Neural crest cell (in vitro differentiated cells): ENCODE measurements around the gene CMTM1. TPM values are rescaled to one million over a fixed set of nuclear protein-coding genes. Genes with fewer than 3 reads are reported as not detected.

Experiments used
- DNase-seq: peaks from one replicate; pipeline ENCODE4 v3.0.0; 2021; ENCODE audit warnings: low read depth, mixed read lengths, low spot score
- H3K27ac Mint-ChIP-seq: one replicate; pipeline ENCODE4 v1.8.0; 2021; ENCODE audit warnings: mild to moderate bottlenecking, mixed read lengths; ENCODE audit not compliant: unreplicated experiment
- H3K27me3 Mint-ChIP-seq: 2 replicates; pipeline ENCODE4 v1.8.0; 2021; ENCODE audit warnings: low read depth, mild to moderate bottlenecking, mixed read lengths
- H3K36me3 Mint-ChIP-seq: 2 replicates; pipeline ENCODE4 v1.8.0; 2021; ENCODE audit warnings: low read depth, mild to moderate bottlenecking, mixed read lengths
- H3K4me1 Mint-ChIP-seq: 2 replicates; pipeline ENCODE4 v1.8.0; 2021; ENCODE audit warnings: mixed read lengths
- H3K4me3 Mint-ChIP-seq: one replicate; pipeline ENCODE4 v1.8.0; 2021; ENCODE audit warnings: mild to moderate bottlenecking, mixed read lengths
- H3K9me3 Mint-ChIP-seq: 2 replicates; pipeline ENCODE4 v1.8.0; 2021; ENCODE audit warnings: mixed read lengths
- total RNA-seq: library from RNA; stranded (reverse); gene quantifications from 2 replicates; pipeline ENCODE4 v1.2.1, GENCODE V29; 2021
- TF ChIP-seq, protein P1 (sequence below): fragments of 200-600 bp; sonication (generic); conservative IDR thresholded peaks from 2 replicates; pipeline ENCODE4 v1.5.0; 2021; ENCODE audit warnings: antibody characterized with exemption, mild to moderate bottlenecking

The CMTM1 gene
- total RNA-seq, 1 donor from 2014 or later, result 17.1 TPM

DNA sequence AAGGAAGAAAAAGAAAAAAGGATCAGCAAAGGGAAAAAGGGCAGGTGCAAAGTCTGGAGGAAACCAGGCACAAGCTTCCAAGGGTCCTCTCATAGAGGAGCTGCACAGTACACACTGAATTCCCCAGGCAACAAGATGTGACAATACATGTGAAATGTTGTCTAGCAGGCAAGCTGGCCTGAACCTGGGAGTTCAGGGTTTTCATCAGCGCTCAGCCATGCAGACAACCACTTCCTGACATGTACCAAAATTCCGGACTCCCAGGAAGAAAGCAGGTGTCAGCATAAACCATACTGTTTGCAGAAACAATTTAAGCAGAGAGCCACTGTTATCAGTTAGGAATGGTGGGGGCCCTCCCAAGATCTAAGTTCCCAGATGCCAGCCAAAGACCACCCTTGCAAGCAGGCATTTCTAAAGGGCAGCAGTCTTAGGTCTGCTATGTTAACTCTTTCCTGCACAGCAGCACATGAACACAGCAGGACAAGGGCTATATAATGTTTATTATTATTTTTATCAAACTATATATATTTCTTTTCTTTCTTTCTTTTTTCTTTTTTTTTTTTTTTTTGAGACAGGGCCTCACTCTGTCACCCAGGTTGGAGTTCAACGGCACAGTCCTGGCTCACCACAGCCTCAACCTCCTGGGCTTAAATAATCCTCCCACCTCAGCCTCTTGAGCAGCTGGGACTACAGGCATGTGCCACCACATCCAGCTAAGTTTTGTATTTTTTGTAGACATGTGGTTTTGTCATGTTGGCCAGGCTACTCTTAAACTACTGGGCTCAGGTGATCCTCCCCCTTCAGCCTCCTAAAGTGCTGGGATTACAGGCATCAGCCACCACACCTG, 26.4 kb upstream of the CMTM1 start:
- TF ChIP-seq, protein P1, sequence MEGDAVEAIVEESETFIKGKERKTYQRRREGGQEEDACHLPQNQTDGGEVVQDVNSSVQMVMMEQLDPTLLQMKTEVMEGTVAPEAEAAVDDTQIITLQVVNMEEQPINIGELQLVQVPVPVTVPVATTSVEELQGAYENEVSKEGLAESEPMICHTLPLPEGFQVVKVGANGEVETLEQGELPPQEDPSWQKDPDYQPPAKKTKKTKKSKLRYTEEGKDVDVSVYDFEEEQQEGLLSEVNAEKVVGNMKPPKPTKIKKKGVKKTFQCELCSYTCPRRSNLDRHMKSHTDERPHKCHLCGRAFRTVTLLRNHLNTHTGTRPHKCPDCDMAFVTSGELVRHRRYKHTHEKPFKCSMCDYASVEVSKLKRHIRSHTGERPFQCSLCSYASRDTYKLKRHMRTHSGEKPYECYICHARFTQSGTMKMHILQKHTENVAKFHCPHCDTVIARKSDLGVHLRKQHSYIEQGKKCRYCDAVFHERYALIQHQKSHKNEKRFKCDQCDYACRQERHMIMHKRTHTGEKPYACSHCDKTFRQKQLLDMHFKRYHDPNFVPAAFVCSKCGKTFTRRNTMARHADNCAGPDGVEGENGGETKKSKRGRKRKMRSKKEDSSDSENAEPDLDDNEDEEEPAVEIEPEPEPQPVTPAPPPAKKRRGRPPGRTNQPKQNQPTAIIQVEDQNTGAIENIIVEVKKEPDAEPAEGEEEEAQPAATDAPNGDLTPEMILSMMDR, result no peak
- no peaks in the 10 kb centered on the region for H3K9me3 Mint-ChIP-seq
- DNase-seq, result no peak
- peak overlapping the region; percentile 78 for H3K27ac Mint-ChIP-seq
- peaks cover 9% of the 10 kb centered on the region for H3K36me3 Mint-ChIP-seq
- H3K27me3 Mint-ChIP-seq, result no peaks in the 10 kb centered on the region
- no peak overlapping the region for H3K4me3 Mint-ChIP-seq
- no peaks in the 10 kb centered on the region for H3K4me1 Mint-ChIP-seq

DNA sequence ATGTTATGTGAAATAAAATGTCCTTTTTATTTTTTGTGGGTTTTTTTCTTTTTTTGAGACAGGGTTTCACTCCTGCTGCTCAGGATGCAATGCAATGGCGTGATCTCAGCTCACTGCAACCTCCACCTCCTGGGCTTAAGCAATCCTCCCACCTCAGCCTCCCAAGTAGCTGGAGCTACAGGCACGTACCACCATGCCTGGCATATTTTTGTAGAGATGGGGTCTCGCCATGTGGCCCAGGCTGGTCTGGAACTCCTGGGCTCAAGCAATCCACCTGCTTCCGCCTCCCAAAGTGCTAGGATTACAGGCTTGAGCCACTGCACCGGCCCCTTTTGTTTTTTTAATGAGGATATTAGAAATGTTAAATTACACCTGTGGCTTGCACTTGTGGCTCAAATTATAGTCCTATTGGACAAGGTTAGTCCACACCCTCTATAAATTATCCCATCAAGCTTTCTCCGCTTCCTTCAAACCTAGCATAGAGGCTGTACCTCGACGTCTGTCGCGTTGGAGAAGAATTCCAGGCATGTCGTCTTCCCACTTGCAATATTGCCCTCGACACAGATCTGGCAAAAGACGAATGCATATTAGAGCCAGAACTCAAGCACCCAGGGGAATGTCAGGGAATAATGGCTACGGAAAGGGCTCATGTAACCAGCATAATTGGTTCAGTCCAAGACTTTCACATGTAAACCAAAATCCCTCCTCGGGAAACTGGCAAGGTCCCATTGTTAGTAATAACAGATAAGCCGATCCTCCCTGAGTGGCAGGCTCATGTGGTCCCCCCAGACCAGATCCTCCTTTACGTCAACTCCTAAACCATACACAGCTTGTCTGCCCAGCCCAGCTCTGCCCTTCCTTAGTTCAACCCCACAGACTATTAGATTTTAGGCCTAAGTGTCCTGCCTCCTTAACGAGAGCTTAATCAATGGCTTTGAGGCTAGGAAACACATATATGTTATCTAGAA, 24.6 kb upstream of the CMTM1 start:
- Mint-ChIP-seq H3K9me3 (no peaks in the 10 kb centered on the region), H3K4me3 (no peak overlapping the region), H3K4me1 (no peaks in the 10 kb centered on the region), H3K27me3 (no peaks in the 10 kb centered on the region), H3K36me3 (peaks cover 4% of the 10 kb centered on the region), H3K27ac (peak overlapping the region; percentile 69)
- TF ChIP-seq, protein P1, result no peak
- DNase-seq, result no peak

DNA sequence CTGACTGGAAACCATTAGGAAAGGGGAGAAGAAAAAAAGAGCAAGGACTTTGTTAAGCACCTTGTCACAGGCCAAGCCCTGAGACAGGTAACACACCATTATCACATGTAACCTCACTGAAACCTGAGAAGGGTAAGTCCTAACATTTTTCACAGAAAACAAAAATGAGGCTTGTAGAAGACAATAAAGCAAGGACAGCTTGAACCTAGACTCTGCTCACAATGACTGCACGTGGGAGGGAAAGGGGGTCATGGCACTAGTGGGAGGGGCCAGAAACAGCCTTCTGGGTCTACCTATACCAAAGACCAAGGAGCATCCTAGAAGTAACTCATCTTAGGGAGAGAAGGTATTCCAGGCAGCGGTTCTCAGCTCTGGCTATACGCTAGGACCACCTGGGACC, 23.8 kb upstream of the CMTM1 start:
- Mint-ChIP-seq H3K4me1 (peaks cover 3% of the 10 kb centered on the region), H3K4me3 (no peak overlapping the region), H3K9me3 (no peaks in the 10 kb centered on the region), H3K36me3 (peaks cover under 1% of the 10 kb centered on the region), H3K27ac (no peak overlapping the region), H3K27me3 (no peaks in the 10 kb centered on the region)
- DNase-seq, result no peak
- TF ChIP-seq, protein P1, result no peak

DNA sequence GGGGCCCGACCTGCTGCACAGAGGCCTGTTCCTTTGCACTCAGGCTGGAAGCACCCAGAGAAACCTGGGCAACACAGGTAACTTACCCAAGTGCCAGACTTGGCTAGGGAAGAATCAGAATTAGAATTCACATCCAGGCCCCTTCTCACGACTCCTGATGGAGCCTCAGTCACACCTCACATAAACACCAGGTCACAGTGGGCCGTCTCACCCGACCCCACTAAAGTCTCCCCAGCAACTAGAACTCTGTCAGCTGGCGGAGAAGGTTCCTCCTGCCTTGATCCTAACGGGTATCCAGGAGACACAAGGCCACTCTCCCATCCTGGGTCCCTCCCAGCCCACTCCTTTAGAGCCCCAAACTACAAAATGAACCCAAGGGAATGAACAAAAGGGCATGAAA, 22.7 kb upstream of the CMTM1 start:
- H3K27me3 Mint-ChIP-seq, result no peaks in the 10 kb centered on the region
- no peaks in the 10 kb centered on the region for H3K36me3 Mint-ChIP-seq
- H3K27ac Mint-ChIP-seq, result peak overlapping the region; percentile 4
- no peaks in the 10 kb centered on the region for H3K9me3 Mint-ChIP-seq
- TF ChIP-seq, protein P1, result no peak
- no peak for DNase-seq
- no peak overlapping the region for H3K4me3 Mint-ChIP-seq
- peaks cover 14% of the 10 kb centered on the region for H3K4me1 Mint-ChIP-seq

DNA sequence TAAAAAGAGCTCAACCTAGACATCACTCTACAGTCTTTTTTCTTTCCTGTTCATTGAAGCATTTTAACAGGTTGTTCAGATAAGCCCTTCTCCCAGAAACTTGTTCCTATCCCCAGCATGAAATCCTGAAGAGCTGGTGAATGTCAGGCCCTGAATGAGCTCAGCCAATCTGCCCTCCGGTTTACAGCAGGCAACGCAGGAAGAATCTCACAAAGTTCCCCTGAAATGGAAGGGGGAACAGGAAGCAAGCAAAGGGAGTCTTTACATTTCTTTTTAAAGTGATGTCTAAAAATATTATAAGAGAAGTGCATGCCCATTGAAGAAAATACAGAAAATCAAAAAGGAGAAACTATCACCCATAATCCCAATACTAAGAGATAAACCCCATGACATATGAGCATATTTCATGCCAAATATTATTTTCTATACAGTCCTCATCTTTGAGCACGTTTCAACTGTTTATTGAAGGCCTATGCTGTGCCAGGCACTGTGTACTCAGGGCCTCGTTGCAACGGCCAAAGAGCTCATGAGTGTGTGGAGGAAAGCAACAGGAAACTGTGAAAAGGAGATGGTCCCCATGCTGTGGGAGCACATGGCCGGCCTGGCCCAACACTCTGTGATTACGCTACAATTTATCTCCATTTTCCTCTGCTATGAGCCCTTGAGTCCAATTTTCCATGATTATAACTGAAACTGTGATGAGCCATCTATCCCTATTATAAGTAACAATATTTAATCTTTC, 22.1 kb upstream of the CMTM1 start:
- Mint-ChIP-seq H3K4me1 (peaks cover 21% of the 10 kb centered on the region), H3K27me3 (no peaks in the 10 kb centered on the region), H3K36me3 (no peaks in the 10 kb centered on the region), H3K9me3 (no peaks in the 10 kb centered on the region), H3K4me3 (no peak overlapping the region), H3K27ac (no peak overlapping the region)
- TF ChIP-seq, protein P1, result no peak
- no peak for DNase-seq
